ENCODE data around the gene SARNP.

The SARNP gene

DNA sequence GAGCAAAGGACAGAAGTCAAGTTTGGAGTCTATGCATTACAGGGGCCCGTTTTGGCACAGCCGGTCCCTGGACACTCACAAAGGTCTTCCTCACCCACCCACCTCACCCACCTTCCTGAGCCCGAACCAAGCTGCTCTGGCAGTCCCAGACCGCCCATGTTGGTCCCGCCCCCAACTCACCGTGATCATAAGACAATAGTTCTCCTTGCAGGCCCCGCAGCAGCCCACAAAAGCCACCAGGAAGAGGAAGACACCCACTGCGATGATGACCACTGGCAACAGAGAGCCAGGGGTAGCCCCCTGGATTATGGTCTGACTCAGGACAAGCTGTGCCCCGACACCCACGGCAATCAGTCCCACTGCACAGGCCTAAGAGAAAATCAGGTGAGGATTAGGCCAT lies 90.6 kb downstream of the SARNP start:
- H3K4me3 ChIP-seq (ENCODE audit: low read length): peak overlapping the region; percentile 74
- TF ChIP-seq, protein P1, sequence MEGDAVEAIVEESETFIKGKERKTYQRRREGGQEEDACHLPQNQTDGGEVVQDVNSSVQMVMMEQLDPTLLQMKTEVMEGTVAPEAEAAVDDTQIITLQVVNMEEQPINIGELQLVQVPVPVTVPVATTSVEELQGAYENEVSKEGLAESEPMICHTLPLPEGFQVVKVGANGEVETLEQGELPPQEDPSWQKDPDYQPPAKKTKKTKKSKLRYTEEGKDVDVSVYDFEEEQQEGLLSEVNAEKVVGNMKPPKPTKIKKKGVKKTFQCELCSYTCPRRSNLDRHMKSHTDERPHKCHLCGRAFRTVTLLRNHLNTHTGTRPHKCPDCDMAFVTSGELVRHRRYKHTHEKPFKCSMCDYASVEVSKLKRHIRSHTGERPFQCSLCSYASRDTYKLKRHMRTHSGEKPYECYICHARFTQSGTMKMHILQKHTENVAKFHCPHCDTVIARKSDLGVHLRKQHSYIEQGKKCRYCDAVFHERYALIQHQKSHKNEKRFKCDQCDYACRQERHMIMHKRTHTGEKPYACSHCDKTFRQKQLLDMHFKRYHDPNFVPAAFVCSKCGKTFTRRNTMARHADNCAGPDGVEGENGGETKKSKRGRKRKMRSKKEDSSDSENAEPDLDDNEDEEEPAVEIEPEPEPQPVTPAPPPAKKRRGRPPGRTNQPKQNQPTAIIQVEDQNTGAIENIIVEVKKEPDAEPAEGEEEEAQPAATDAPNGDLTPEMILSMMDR (IDR thresholded peaks at IDR 0.05; ENCODE audit: insufficient read depth, low read depth, low read length, missing control alignments): no peak
- no peak for DNase-seq (ENCODE audit: low read depth)

DNA sequence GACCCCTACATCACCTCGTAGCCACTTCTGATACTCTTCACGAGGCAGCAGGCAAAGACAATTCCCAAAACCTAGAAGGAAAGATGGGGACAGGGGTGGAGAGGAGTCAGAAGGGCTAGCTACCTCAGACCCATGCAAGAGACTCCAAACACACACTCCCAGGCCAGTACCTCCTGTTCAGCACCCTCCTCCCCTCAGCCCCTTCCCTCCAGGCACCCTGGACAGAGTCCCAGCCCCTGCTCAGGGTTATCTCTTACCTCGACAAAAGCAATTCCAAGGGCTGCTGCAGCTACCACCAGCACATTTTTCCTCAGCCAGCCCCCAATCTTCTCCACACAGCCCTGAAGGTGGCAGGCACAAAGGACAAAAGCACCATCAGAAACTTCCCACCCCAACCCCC lies 92.0 kb downstream of the SARNP start:
- H3K4me3 ChIP-seq (ENCODE audit: low read length): no peak overlapping the region
- TF ChIP-seq, protein P1 (IDR thresholded peaks at IDR 0.05; ENCODE audit: insufficient read depth, low read depth, low read length, missing control alignments): no peak
- no peak for DNase-seq (ENCODE audit: low read depth)

GRCh38 chr12:55724940-55725309 lies 92.6 kb downstream of the SARNP start:
- TF ChIP-seq, protein P1 (IDR thresholded peaks at IDR 0.05; ENCODE audit: insufficient read depth, low read depth, low read length, missing control alignments): no peak
- DNase-seq (ENCODE audit: low read depth): no peak
- H3K4me3 ChIP-seq (ENCODE audit: low read length): no peak overlapping the region

DNA sequence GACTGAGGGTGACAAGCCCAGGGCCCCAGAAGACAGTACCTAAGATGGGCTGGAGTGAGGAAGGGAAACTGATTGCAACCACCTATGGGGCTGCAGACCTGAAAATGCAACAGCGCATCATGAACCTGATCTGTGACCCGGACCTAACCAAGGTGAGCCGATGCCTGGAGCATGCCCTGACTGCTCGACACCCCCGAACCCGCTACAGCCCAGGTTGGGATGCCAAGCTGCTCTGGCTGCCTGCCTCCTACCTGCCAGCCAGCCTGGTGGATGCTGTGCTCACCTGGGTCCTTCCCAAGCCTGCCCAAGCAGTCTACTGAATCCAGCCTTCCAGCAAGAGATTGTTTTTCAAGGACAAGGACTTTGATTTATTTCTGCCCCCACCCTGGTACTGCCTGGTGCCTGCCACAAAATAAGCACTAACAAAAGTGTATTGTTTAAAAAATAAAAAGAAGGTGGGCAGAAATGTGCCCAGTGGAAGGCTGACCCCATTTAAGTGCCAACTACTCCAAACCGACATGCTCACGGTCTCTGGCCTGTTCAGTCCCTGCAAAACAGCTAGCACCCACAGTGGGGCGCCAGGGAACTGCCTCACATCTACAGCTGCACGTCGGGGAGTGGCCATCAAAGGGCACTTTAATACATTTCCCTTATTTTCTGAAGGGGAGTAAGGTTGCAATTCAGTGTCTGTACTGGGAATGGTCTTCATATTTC lies 93.1 kb downstream of the SARNP start:
- peak; percentile 77 for DNase-seq (ENCODE audit: low read depth)
- no peak overlapping the region for H3K4me3 ChIP-seq (ENCODE audit: low read length)
- TF ChIP-seq, protein P1 (IDR thresholded peaks at IDR 0.05; ENCODE audit: insufficient read depth, low read depth, low read length, missing control alignments): peak; percentile 75

- TF ChIP-seq, protein P1 (IDR thresholded peaks at IDR 0.05; ENCODE audit: insufficient read depth, low read depth, low read length, missing control alignments): no peak
- no peak overlapping the region for H3K4me3 ChIP-seq (ENCODE audit: low read length)
- DNase-seq (ENCODE audit: low read depth): no peak
Observed at GRCh38 chr12:55723516-55724225, 93.9 kb downstream of the SARNP start.

GRCh38 chr12:55722948-55723347 lies 94.6 kb downstream of the SARNP start:
- no peak for DNase-seq (ENCODE audit: low read depth)
- TF ChIP-seq, protein P1 (IDR thresholded peaks at IDR 0.05; ENCODE audit: insufficient read depth, low read depth, low read length, missing control alignments): no peak
- H3K4me3 ChIP-seq (ENCODE audit: low read length): no peak overlapping the region
